Activated CD8-positive, alpha-beta T cell treated with anti-CD3 and anti-CD28 coated beads for 36 hours (primary cell): Measurements from ENCODE around the gene TOLLIP. TPM values are rescaled to one million over a fixed set of nuclear protein-coding genes. Genes with fewer than 3 reads are reported as not detected.

Experiments
- ATAC-seq: fragments of 200-7000 bp; cut with Tn5 transposase; one replicate; pipeline ENCODE4 v1.10.0; 2021; ENCODE audit warnings: mild to moderate bottlenecking, moderate library complexity
- CTCF ChIA-PET: fragments of 350-600 bp; sonication (Branson Sonifier 250); formaldehyde crosslinking; loops from one replicate; lab custom pipeline; 2021; ENCODE audit warnings: antibody characterized with exemption; lab: Charles Lee
- POLR2A ChIA-PET: fragments of 350-600 bp; sonication (Branson Sonifier 250); formaldehyde crosslinking; loops from one replicate; lab custom pipeline; 2021; ENCODE audit warnings: antibody characterized with exemption; lab: Charles Lee
- DNase-seq: peaks from one replicate; pipeline ENCODE4 v3.0.0-alpha.2; 2020
- H3K27ac Mint-ChIP-seq: one replicate; pipeline ENCODE4 v1.8.0; 2021; ENCODE audit warnings: mild to moderate bottlenecking, mixed read lengths
- H3K27me3 Mint-ChIP-seq: one replicate; pipeline ENCODE4 v1.8.0; 2021; ENCODE audit warnings: mixed read lengths
- H3K36me3 Mint-ChIP-seq: one replicate; pipeline ENCODE4 v1.8.0; 2021; ENCODE audit warnings: low read depth, mixed read lengths
- H3K4me1 Mint-ChIP-seq: one replicate; pipeline ENCODE4 v1.8.0; 2021; ENCODE audit warnings: low read depth, mixed read lengths
- H3K4me3 Mint-ChIP-seq: one replicate; pipeline ENCODE4 v1.8.0; 2021; ENCODE audit warnings: mild to moderate bottlenecking, moderate library complexity, mixed read lengths
- H3K9me3 Mint-ChIP-seq: one replicate; pipeline ENCODE4 v1.8.0; 2021; ENCODE audit warnings: mixed read lengths
- intact Hi-C: fragments of 100-400 bp; cut with micrococcal nuclease; formaldehyde crosslinking; loops from one replicate; pipeline ENCODE4 v1.10.0; 2022
- total RNA-seq, 2 experiments: library from RNA; stranded (reverse); gene quantifications; one replicate each; pipeline ENCODE4 v1.2.3, GENCODE V29; 2021
- TF ChIP-seq, protein P1 (sequence below): fragments of 200-600 bp; IDR thresholded peaks from one replicate; pipeline ENCODE4 v1.8.0; 2022; ENCODE audit warnings: antibody characterized with exemption, mild to moderate bottlenecking

The TOLLIP gene
- total RNA-seq, 2 experiments from 2014 or later = 32.4 to 33.1 TPM

DNA sequence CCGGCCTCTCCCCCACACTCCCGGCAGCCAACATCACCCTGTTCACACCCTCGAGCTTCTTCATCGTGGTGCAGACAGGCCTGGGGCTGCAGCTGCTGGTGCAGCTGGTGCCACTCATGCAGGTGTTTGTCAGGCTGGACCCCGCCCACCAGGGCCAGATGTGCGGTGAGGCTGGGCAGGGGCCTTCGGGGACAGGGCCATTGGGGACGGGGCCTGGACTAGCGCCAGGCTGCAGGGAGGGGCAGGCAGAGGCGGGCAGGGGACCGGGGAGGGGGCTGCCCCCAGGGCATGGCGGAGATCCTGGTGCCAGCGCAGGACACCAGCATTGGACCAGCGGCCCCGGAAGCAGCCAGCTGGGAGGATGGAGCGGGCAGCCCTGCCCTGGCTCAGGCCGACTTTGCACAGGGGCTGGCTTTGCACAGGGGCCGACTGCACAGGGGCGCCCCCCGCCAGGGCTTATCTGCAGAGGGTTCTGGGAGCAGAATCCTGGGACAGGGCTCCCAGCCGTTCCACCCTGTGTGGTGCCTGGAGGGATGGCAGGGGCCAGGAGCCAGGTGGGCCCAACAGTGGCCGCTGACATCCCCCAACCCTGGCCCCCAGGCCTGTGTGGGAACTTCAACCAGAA is 77.9 kb downstream of the TOLLIP start:
- ChIA-PET POLR2A (no interaction called here), CTCF (no interaction called here)
- intact Hi-C loops = no loop called here
- Mint-ChIP-seq H3K4me3 (no peak overlapping the region), H3K4me1 (no peaks in the 10 kb centered on the region), H3K36me3 (no peaks in the 10 kb centered on the region), H3K27me3 (no peaks in the 10 kb centered on the region), H3K27ac (no peak overlapping the region), H3K9me3 (no peaks in the 10 kb centered on the region)
- ATAC-seq (no peak), DNase-seq (no peak)
- TF ChIP-seq, protein P1, sequence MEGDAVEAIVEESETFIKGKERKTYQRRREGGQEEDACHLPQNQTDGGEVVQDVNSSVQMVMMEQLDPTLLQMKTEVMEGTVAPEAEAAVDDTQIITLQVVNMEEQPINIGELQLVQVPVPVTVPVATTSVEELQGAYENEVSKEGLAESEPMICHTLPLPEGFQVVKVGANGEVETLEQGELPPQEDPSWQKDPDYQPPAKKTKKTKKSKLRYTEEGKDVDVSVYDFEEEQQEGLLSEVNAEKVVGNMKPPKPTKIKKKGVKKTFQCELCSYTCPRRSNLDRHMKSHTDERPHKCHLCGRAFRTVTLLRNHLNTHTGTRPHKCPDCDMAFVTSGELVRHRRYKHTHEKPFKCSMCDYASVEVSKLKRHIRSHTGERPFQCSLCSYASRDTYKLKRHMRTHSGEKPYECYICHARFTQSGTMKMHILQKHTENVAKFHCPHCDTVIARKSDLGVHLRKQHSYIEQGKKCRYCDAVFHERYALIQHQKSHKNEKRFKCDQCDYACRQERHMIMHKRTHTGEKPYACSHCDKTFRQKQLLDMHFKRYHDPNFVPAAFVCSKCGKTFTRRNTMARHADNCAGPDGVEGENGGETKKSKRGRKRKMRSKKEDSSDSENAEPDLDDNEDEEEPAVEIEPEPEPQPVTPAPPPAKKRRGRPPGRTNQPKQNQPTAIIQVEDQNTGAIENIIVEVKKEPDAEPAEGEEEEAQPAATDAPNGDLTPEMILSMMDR = no peak

GRCh38 chr11:1230456-1231395 is 78.7 kb downstream of the TOLLIP start:
- H3K27ac Mint-ChIP-seq = no peak overlapping the region
- H3K4me3 Mint-ChIP-seq = no peak overlapping the region
- POLR2A ChIA-PET = no interaction called here
- intact Hi-C loops = no loop called here
- CTCF ChIA-PET = no interaction called here
- TF ChIP-seq, protein P1 = no peak
- H3K36me3 Mint-ChIP-seq = no peaks in the 10 kb centered on the region
- ATAC-seq (no peak), DNase-seq (no peak)
- H3K9me3 Mint-ChIP-seq = no peaks in the 10 kb centered on the region
- no peaks in the 10 kb centered on the region for H3K4me1 Mint-ChIP-seq
- no peaks in the 10 kb centered on the region for H3K27me3 Mint-ChIP-seq

- CTCF ChIA-PET = no interaction called here
- no peak for ATAC-seq
- no peak for DNase-seq
- no peaks in the 10 kb centered on the region for H3K27me3 Mint-ChIP-seq
- intact Hi-C loops = no loop called here
- no peak overlapping the region for H3K4me3 Mint-ChIP-seq
- no peaks in the 10 kb centered on the region for H3K4me1 Mint-ChIP-seq
- no peaks in the 10 kb centered on the region for H3K36me3 Mint-ChIP-seq
- POLR2A ChIA-PET = no interaction called here
- no peak overlapping the region for H3K27ac Mint-ChIP-seq
- H3K9me3 Mint-ChIP-seq = no peaks in the 10 kb centered on the region
- TF ChIP-seq, protein P1 = no peak
These were observed 79.3 kb downstream of the TOLLIP start for GRCh38 chr11:1230121-1230455.

- intact Hi-C loops = no loop called here
- DNase-seq (no peak), ATAC-seq (no peak)
- Mint-ChIP-seq H3K36me3 (no peaks in the 10 kb centered on the region), H3K27ac (no peak overlapping the region), H3K4me1 (no peaks in the 10 kb centered on the region), H3K9me3 (no peaks in the 10 kb centered on the region), H3K4me3 (no peak overlapping the region), H3K27me3 (no peaks in the 10 kb centered on the region)
- POLR2A ChIA-PET = no interaction called here
- CTCF ChIA-PET = no interaction called here
- TF ChIP-seq, protein P1 = no peak
These were observed 79.8 kb downstream of the TOLLIP start for GRCh38 chr11:1229471-1230120.
